Measurements from ENCODE around the gene GPR137. TPM values are rescaled to one million over a fixed set of nuclear protein-coding genes. Genes with fewer than 3 reads are reported as not detected.
"Not testable (repeated sequence)": the region's sequence is repeated elsewhere in the genome, so short reads cannot be mapped to it uniquely, and the experiment has no call there.

The GPR137 gene
- total RNA-seq, 1 donor: 14.4 TPM

DNA sequence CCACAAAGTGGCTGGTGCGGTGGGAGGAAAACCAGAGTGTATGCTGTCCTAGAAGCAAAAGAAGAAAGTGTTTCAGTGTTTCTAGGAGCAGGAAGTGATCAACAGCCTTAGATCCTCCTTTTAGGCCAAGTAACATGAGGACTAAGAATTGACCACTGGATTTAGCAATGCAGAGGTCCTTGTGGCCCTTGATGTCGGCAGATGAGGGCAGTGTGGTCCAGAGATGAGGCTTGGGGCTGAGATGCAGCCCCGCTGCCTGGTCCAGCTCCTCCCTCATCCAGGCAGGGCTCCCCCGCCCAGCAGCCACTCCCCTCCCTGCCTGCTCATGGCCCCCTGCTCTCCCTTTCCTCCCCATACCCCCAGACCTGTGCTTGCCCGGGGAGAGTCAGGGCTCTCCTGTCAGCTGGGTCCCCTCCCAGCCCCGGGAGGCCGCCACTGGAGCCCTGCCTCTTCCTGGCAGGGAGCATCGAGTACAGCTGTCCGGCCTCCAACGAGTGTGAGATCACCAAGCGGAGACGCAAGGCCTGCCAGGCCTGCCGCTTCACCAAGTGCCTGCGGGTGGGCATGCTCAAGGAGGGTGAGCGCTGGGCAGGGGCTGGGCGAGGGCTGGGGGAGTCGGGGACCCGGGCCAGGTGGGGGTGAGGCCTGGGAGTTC is 28.0 kb downstream of the GPR137 start:
- peak; percentile 30 for TF ChIP-seq CTCF (IDR thresholded peaks at IDR 0.05; ENCODE audit: insufficient read depth, low read length)
- peak overlapping the region; percentile 62 for H3K4me3 ChIP-seq (ENCODE audit: low read depth, low read length)
- peak; percentile 77 for DNase-seq (ENCODE audit: low read depth)

DNA sequence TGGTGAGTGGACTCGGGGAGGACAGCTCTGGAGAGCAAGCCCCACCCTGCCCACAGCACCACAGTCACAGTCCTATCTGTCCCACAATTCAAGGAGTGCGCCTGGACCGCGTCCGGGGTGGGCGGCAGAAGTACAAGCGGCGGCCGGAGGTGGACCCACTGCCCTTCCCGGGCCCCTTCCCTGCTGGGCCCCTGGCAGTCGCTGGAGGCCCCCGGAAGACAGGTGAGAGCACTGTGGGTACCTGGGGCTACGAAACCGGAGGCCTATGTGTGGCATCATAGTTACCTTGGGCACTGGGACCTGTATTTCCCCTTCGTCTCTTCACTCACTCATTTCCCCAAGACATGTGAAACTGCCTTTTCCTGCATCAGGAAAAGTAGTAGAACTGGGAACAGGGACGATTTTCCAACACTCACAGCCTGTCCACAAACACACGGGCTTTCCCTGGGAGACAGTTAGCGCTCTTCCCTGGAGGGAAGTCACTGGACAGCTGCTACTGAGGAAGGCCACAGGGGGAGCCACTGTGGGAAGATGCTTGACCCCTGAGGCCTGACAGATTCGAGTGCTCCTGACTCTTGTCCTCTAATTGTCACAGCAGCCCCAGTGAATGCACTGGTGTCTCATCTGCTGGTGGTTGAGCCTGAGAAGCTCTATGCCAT is 28.6 kb downstream of the GPR137 start:
- no peak for DNase-seq (ENCODE audit: low read depth)
- H3K4me3 ChIP-seq (ENCODE audit: low read depth, low read length): peak overlapping the region; percentile 62
- peak; percentile 24 for TF ChIP-seq CTCF (IDR thresholded peaks at IDR 0.05; ENCODE audit: insufficient read depth, low read length)

- no peak overlapping the region for H3K4me3 ChIP-seq (ENCODE audit: low read depth, low read length)
- DNase-seq (ENCODE audit: low read depth): no peak
- no peak for TF ChIP-seq CTCF (IDR thresholded peaks at IDR 0.05; ENCODE audit: insufficient read depth, low read length)
These were observed 29.3 kb downstream of the GPR137 start for GRCh38 chr11:64314805-64315561.

- peak overlapping the region; percentile 22 for H3K4me3 ChIP-seq (ENCODE audit: low read depth, low read length)
- not testable (repeated sequence) for DNase-seq (ENCODE audit: low read depth)
These were observed 30.2 kb downstream of the GPR137 start for GRCh38 chr11:64315667-64316526.

- DNase-seq (ENCODE audit: low read depth): no peak
- TF ChIP-seq CTCF (IDR thresholded peaks at IDR 0.05; ENCODE audit: insufficient read depth, low read length): no peak
- peak overlapping the region; percentile 95 for H3K4me3 ChIP-seq (ENCODE audit: low read depth, low read length)
These were observed 31.1 kb downstream of the GPR137 start for GRCh38 chr11:64316672-64317324.

- H3K4me3 ChIP-seq (ENCODE audit: low read depth, low read length): peak within 1 kb of the TSS; percentile 95
- peak; percentile 97 for DNase-seq (ENCODE audit: low read depth)
- no peak for TF ChIP-seq CTCF (IDR thresholded peaks at IDR 0.05; ENCODE audit: insufficient read depth, low read length)
These were observed 31.8 kb downstream of the GPR137 start, which contains the start of gene TRMT112 for GRCh38 chr11:64317325-64317960. Gene TRMT112, minus strand, starts transcription at chr11:64317559. Its CDS starts 33 bp downstream, at chr11:64317526.
